CD4-positive, alpha-beta T cell (primary cell): ENCODE results near the gene HSPB7. TPM values are rescaled to one million over a fixed set of nuclear protein-coding genes. Genes with fewer than 3 reads are reported as not detected.
A peak's percentile ranks its signal among the peaks of the same experiment; 100 is the strongest.
"Not testable (repeated sequence)": the region's sequence is repeated elsewhere in the genome, so short reads cannot be mapped to it uniquely, and the experiment has no call there.

Source experiments
- ATAC-seq: fragments of 200-7000 bp; cut with Tn5 transposase; one replicate; pipeline ENCODE4 v1.10.0; 2022; ENCODE audit warnings: mild to moderate bottlenecking; ENCODE audit not compliant: poor library complexity
- CTCF ChIA-PET: fragments of 350-600 bp; sonication (Branson Sonifier 250); formaldehyde crosslinking; loops from one replicate; lab custom pipeline; 2021; ENCODE audit warnings: antibody characterized with exemption, inconsistent platforms; lab: Charles Lee
- POLR2A ChIA-PET: fragments of 350-600 bp; sonication (Branson Sonifier 250); formaldehyde crosslinking; loops from one replicate; lab custom pipeline; 2021; ENCODE audit warnings: antibody characterized with exemption, inconsistent platforms; lab: Charles Lee
- DNase-seq, 14 experiments: peaks; one replicate each; pipeline ENCODE4 v3.0.0-alpha.2; 2013 to 2020; ENCODE audit warnings: mixed read lengths in 2 of 14
- H3K27ac ChIP-seq, 2 donors: one replicate each; pipeline versions ENCODE4 v1.5.1 to v1.7.0; 2013; ENCODE audit warnings: low read length in 2 of 2, low read depth in 1 of 2, mild to moderate bottlenecking in 1 of 2
- H3K27me3 ChIP-seq, 2 experiments: 1 replicate in 1 of 2; 2 replicates in 1 of 2; pipeline versions ENCODE4 v1.6.1 to v1.7.0; 2013; ENCODE audit warnings: low read length in 2 of 2, control low read depth in 1 of 2, mild to moderate bottlenecking in 1 of 2, moderate library complexity in 1 of 2; ENCODE audit not compliant: insufficient read depth in 2 of 2, control insufficient read depth in 1 of 2
- H3K36me3 ChIP-seq: one replicate; pipeline ENCODE4 v1.6.1; 2013; ENCODE audit warnings: low read length, control low read depth; ENCODE audit not compliant: insufficient read depth
- H3K4me1 ChIP-seq: one replicate; pipeline ENCODE4 v1.6.1; 2013; ENCODE audit warnings: low read length, control low read depth; ENCODE audit not compliant: insufficient read depth
- H3K4me3 ChIP-seq: one replicate; pipeline ENCODE4 v1.5.1; 2013; ENCODE audit warnings: mild to moderate bottlenecking, low read length, moderate library complexity
- H3K9me3 ChIP-seq, 2 experiments: 1 replicate in 1 of 2; 2 replicates in 1 of 2; pipeline versions ENCODE4 v1.6.1 to v1.7.0; 2013; ENCODE audit warnings: low read length in 2 of 2, mild to moderate bottlenecking in 2 of 2, control low read depth in 1 of 2, moderate library complexity in 1 of 2; ENCODE audit not compliant: control insufficient read depth in 1 of 2, insufficient read depth in 1 of 2
- H3K27ac Mint-ChIP-seq: one replicate; pipeline ENCODE4 v1.8.0; 2020; ENCODE audit warnings: mixed read lengths
- H3K27me3 Mint-ChIP-seq: one replicate; pipeline ENCODE4 v1.8.0; 2021; ENCODE audit warnings: mixed read lengths
- H3K36me3 Mint-ChIP-seq: one replicate; pipeline ENCODE4 v1.8.0; 2021; ENCODE audit warnings: low read depth, mixed read lengths
- H3K4me1 Mint-ChIP-seq: one replicate; pipeline ENCODE4 v1.8.0; 2021; ENCODE audit warnings: low read depth, mixed read lengths
- H3K4me3 Mint-ChIP-seq: one replicate; pipeline ENCODE4 v1.8.0; 2020; ENCODE audit warnings: mild to moderate bottlenecking, mixed read lengths
- H3K9me3 Mint-ChIP-seq: one replicate; pipeline ENCODE4 v1.8.0; 2020; ENCODE audit warnings: mixed read lengths
- CTCF ChIP-seq: fragments of 200-600 bp; IDR thresholded peaks from one replicate; pipeline ENCODE4 v1.8.0; 2022; ENCODE audit warnings: antibody characterized with exemption, mild to moderate bottlenecking
- intact Hi-C, 2 experiments: fragments of 100-400 bp; cut with DNase I in 1 of 2; cut with micrococcal nuclease in 1 of 2; formaldehyde crosslinking; loops; one replicate each; pipeline versions ENCODE4 v1.15.1 to v1.9.0; 2023 to 2025; cut with DNase I, micrococcal nuclease
- total RNA-seq, 174 experiments: library from RNA in 2 of 174; stranded (reverse) in 2 of 174; gene quantifications; one replicate each; pipeline ENCODE4 v1.2.3 and lab custom pipeline; 2021 to 2026

HSPB7 gene
- total RNA-seq, 2 experiments from 2014 or later, result not detected

DNA sequence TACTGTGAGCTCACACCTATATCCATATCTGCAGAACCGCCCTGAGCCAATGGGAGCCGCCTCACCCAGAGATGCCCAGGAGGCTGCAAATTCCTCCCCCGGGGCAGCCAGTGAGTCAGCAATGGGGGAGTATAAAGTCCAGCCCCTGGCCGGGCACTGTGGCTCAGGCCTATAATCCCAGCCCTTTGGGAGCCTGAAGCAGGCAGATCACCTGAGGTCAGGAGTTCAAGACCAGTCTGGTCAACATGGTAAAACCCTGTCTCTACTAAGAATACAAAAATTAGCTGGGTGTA lies 20.7 kb upstream of the HSPB7 start:
- CTCF ChIA-PET, result no interaction called here
- no peak overlapping the region for H3K4me3 ChIP-seq
- no peaks in the 10 kb centered on the region for H3K36me3 ChIP-seq
- H3K9me3 ChIP-seq, result no peaks in the 10 kb centered on the region
- Mint-ChIP-seq H3K9me3 (no peaks in the 10 kb centered on the region), H3K4me3 (no peak overlapping the region), H3K4me1 (no peaks in the 10 kb centered on the region), H3K27me3 (no peaks in the 10 kb centered on the region), H3K27ac (no peak overlapping the region), H3K36me3 (no peaks in the 10 kb centered on the region)
- no peak for DNase-seq
- no peaks in the 10 kb centered on the region for H3K27me3 ChIP-seq
- POLR2A ChIA-PET, result no interaction called here
- no peak for ATAC-seq
- intact Hi-C loops, result no loop called here
- H3K27ac ChIP-seq, result no peak overlapping the region
- no peak for TF ChIP-seq CTCF
- no peaks in the 10 kb centered on the region for H3K4me1 ChIP-seq

DNA sequence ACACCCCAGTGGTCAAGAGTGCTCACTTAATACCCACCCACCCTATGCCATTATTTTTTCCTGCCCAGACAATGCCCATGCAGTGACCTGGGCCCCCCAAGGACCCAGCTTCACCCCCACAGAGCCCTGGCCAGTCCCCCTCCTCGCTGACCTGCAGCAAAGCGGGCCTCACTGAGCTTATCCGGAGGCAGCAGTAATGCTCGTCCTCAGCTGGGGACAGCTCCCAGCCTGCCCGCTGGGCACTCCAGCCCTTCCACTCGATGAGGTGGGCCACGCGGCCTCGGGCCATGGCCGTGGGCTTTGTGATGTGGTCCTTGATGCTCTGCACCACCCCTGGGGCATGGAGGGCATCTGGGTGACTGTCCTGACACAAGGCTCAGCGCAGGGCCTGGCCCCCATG lies 18.6 kb upstream of the HSPB7 start:
- H3K27ac ChIP-seq, intact Hi-C loops, DNase-seq, ATAC-seq, POLR2A ChIA-PET, H3K27me3 Mint-ChIP-seq, H3K9me3 Mint-ChIP-seq, H3K9me3 ChIP-seq, H3K36me3 Mint-ChIP-seq, H3K4me3 Mint-ChIP-seq, H3K27ac Mint-ChIP-seq, H3K4me1 ChIP-seq, H3K4me3 ChIP-seq, H3K36me3 ChIP-seq, CTCF ChIA-PET, H3K4me1 Mint-ChIP-seq, H3K27me3 ChIP-seq: not testable (repeated sequence)

- H3K27me3 ChIP-seq, result peaks cover 13 to 14% of the 10 kb centered on the region in 2 experiments
- H3K9me3 Mint-ChIP-seq, H3K27ac ChIP-seq, DNase-seq, H3K4me1 Mint-ChIP-seq, H3K4me3 Mint-ChIP-seq, CTCF ChIA-PET, POLR2A ChIA-PET, ATAC-seq, H3K4me1 ChIP-seq, H3K36me3 ChIP-seq, H3K36me3 Mint-ChIP-seq, H3K27ac Mint-ChIP-seq, intact Hi-C loops, H3K4me3 ChIP-seq, H3K9me3 ChIP-seq: not testable (repeated sequence)
- H3K27me3 Mint-ChIP-seq, result peaks cover 24% of the 10 kb centered on the region
Observed at GRCh38 chr1:16033103-16033632, 15.3 kb upstream of the HSPB7 start.

DNA sequence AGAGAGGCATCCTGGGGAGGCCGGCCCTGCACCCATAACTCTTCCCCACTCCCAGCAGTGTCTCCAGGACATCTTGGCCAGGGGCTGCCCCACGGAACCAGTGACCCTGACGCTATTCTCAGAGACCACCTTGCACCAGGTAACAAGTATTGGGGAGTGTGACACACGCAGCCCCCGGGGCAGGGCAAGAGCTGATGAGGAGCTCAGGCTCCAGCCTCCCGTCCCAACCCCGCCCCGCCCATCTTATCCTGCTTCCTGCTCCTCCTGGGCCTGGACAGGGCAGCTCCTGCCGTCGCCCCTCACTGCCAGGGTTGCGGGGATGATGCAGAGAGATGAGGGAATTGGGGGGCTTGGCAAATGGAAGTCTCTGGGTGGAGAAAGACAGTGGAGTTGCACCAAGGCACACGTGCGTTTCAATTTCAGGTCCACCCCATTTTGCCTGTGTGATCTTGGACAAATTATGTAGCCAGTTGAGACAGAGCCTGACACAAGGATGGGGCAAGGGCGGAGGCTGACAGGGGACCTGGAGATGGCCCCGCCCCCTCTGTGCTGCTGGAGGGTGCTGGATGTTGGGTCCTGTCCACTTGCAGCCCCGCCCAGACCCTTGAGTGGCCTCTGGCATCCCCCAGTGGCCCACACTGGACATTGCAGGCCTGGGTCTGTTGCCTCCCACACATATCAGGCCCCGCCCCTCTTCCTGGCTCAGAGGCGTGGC lies 14.7 kb upstream of the HSPB7 start:
- H3K4me3 Mint-ChIP-seq, result no peak overlapping the region
- Histone ChIP-seq H3K4me3 (no peak overlapping the region), H3K27me3 (peaks cover 14 to 19% of the 10 kb centered on the region in 2 experiments), H3K9me3 (peaks cover 0 to 9% of the 10 kb centered on the region in 2 experiments), H3K36me3 (no peaks in the 10 kb centered on the region), H3K27ac (no peak overlapping the region), H3K4me1 (no peaks in the 10 kb centered on the region)
- intact Hi-C loops, result no loop called here
- H3K27me3 Mint-ChIP-seq, result peaks cover 30% of the 10 kb centered on the region
- DNase-seq (peak in 7 of 14 experiments; percentile 15 to 69 (median 34)), ATAC-seq (peak; percentile 80)
- no peak overlapping the region for H3K27ac Mint-ChIP-seq
- H3K9me3 Mint-ChIP-seq, result no peaks in the 10 kb centered on the region
- POLR2A ChIA-PET, result no interaction called here
- CTCF ChIA-PET, result no interaction called here
- no peaks in the 10 kb centered on the region for H3K4me1 Mint-ChIP-seq
- H3K36me3 Mint-ChIP-seq, result no peaks in the 10 kb centered on the region
- TF ChIP-seq CTCF, result no peak
